NCI-H748 treated with DMSO at 0.1 percent for 48 hours (cell line): ENCODE results near the gene RRBP1.

Experiments used
- DNase-seq: peaks from one replicate; lab custom pipeline; 2025; lab: John Stamatoyannopoulos, UW

RRBP1 gene

DNA sequence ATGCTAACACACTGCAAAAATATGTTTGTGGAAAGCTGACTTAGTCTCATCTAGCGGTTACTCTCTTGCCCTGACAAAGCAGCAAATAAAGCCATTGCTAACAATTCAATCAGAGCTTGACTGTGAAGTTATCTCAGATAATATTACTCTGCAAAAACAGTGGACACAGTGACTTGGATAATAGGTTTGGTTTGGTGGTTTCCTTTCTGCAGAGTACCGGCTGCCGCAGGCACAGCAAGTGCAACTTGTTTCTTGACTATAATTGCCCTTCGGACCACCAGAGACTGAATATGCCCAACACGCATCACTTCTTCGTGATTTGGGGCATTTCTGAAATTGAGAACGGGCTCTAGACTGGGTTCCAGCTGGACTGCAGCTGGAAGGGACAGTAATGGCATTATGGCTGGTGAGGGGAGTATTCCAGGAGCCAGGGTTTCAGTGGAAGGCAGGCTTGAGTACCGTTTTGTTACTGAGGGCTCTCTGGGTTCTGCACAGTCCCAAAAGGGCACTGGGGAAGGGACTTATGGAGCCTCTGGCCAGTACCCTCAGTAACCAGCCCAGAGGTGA, 72.1 kb downstream of the RRBP1 start:
- no peak for DNase-seq

DNA sequence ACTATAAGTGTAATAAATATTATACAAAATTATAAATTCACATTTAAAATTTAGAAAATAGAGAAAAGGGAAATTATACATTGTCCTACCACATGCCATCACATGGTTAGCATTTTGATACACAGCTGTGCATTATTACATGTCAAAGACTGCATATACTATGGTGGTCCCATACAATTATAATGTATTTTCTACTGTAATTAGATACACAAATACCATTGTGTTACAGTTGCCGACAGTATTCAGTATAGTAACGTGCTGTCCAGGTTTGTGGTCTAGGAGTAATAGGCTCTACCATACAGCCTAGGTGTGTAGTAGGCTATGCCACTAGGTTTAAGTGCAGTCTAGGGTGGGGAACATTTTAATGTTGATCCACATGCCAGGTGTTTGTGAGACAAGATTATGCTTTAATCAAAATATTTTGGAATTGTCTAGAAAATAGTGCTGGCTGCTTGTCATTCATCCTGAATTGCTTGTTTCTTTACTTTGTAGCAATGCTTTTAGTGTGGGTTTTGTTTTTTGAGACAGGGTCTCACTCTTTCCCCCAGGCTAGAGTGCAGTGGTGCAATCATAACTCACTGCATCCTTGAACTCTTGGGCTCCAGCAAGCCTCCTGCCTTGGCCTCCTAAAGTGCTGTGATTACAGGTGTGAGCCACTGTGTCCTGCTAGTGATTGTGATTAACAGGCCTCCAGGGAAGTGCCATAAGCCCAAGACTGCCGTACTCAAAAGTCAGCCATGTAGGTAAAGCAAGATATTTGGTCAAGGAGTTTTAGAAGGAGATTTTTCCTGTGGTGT, 73.1 kb downstream of the RRBP1 start:
- DNase-seq: no peak

DNA sequence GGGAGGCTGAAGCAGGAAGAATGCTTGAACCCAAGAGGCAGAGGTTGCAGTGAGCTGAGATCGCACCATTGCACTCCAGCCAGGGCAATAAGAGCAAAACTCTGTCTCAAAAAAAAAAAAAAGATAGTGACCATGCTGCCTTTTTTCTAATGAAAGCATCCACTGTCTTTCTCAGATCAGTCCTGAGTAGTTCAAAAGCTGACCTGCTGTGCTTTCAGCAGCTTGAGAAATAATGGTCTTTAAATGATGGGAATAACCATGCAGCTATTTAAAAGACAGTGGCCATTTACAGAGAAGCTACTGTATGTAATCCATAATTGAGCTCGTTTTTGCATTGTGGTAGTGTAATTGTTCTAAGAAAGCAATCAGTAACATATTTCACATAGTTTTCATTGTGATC, 76.0 kb downstream of the RRBP1 start:
- DNase-seq: no peak

DNA sequence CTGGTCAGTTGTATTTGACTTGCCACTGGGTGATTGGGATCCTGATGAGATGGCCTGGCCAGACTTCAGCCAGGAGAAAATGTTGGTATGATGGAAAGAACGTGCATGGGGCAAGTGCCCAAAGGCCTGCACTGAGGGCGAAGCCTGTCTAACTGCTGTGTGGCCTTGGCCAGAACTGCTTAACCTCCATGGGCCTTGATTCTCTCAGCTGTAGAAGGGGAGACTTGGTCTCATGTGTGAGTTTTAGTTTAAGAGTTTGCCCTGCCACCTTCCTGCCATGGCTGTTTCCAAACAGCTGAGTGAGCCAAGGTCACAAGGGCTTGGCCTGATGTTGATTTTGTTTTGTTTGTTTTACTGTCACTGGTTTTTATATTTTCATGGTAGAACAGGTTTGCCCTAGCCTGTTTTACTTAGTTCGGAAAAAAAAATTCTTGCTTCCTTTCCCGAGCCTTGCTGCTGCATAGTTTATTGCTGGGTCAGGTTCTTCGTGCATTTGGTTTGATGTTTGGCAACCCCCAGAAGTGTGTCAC, 76.8 kb downstream of the RRBP1 start:
- no peak for DNase-seq

DNA sequence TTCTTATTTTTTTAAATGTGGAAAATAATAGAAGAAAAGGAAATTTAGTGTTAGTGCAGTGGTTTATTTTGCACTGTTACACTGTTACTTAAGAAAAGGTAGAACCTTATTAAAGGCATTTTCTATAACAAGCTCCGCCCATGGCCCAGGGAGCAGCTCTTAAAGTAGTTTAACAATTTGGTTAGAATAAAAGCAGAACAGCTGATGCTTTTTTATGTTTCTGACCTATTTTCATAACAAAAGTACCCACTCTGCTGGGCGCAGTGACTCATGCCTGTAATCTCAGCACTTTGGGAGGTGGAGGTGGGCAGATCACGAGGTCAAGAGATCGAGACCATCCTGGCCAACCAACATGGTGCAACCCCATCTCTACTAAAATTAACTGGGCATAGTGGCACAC, 79.5 kb downstream of the RRBP1 start:
- DNase-seq: no peak

DNA sequence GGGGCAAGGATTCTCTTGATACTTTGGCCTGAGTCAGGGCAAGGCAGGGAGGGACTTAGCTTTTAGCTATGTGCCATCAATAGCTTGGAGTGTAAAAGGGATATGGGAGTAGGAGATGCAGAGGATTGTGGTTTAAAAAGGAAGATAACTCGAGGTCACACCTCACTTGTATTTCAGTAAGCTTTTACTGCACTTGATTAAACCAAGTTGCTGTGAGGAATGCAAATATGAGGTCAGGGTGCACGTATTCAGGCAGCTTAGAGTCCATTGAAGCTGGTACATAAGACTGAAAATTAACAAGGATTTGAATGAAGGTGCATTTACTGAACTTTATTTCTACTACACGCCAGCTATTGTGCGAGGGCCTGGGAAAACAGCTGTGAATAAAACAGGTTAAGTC, 80.1 kb downstream of the RRBP1 start:
- no peak for DNase-seq

DNA sequence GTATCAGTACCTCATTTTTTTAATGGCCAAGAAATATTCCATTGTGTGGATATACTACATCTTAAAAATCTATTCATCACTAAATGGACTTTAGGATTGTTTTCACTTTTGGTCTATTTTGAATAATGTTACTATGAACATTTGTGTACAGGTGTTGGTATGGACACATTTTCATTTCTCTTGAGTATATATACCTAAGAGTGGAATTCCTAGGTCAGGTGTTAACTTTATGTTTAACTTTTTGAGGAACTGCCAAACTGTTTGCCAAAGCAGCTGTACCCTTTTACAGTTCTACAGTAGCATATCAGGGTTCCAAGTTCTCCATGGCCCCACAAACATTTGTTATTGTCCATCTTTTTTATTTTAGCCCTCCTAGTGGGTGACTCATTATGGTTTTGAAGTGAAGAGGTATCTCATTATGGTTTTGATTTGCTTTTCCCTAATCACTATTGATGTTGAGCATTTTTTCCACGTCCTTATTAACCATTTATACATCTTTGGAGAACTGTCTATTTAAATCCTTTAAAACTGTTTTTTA, 84.0 kb downstream of the RRBP1 start:
- no peak for DNase-seq

DNA sequence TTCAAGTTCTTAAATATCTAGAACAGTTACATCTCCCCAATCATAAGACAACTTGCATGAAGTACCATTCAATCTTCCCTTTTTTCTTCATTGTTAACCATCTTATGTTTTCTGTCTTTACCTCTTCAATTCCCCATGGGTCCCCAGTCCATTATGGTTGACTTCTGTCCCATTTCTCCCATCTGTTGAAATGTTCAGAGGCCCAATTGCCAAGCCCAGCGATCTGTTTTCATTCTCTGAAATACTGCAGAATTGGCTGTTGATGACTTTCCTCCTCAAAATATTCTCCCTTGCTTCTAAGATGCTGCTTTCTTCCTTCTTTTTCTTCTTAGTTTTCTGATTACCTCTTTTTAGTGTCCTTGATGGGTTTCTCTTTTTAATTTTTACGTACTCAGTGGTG, 86.2 kb downstream of the RRBP1 start:
- no peak for DNase-seq

DNA sequence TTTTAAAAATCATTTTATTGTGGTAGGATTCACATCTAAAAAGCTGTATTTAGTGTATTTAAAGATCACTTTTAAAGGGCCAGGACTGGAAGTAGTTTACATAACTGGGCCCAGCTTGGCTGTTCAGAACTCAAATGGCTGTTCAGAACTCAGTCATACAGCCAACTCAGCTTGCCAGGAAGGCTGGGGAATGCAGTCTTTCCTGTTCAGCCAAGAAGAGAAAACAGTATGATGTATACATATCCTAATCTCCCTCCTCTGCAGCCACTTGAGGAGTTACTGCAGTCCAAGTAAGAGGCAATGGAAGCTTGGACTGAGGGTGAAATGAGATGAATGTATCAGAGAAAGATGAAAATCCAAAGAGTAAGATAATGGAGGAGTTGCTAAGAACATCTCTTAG, 87.6 kb downstream of the RRBP1 start:
- no peak for DNase-seq

DNA sequence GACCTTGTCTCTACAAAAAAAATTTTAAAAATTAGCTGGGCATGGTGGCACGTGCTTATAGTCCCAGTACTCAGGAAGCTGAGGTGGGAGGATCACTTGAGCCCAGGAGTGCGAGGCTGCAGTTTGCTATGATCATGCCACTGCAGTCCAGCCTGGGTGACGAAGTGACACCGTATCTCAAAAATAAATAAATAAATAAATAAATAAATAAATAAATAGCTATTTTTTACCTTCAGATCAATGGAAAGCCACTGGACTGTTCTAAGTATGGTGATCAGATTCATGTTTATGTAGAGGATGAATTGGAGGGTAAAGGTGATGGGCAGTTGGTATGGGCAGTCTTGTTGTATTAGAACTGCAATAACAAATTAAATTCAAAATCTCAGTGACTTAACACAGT, 88.1 kb downstream of the RRBP1 start:
- no peak for DNase-seq

DNA sequence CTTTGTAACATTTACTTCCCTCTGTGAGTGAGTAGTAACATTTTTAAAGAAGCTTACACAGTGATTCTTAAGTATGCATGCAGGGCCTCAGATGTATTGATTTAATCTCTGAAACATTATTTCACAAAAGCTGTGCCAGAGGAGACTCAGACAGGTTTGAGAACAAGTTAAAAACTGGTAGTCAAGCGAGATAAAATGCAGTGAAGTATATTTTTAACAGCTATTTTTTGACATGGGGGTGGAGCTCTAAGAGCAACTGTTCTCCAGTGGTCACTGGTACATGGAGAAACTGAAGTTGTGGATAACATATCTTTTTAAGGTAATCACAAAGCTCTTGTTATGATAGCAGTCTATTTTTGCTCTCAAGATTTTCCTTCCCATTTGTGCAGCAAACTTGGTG, 91.8 kb downstream of the RRBP1 start:
- no peak for DNase-seq

DNA sequence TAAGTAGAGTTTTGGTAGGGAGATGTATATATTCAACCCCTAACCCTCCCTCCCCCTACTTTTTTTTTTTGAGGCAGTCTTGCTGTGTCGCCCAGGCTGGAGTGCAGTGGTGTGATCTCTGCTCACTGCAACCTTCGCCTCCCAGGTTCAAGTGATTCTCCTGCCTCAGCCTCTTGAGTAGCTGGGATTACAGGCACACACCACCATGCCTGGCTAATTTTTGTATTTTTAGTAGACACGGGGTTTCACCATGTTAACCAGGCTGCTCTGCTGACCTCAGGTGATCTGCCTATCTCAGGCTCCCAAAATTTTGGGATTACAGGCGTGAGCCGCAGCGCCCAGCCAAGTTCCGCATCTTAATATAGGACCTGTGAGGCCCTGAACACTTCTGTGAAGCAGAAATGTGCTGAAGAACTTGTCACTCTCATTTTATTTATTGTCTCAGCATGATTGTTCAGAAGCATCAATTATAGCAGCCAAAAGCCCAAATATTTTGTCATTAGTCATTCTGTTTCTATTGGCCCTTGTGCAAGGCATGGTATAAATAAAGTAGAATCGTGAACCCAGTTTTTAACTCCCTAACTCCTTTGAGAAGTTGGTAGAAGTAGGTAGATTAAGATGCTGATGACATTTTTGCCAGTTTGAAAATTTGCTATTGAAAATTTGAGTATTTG, 92.7 kb downstream of the RRBP1 start:
- DNase-seq: no peak

DNA sequence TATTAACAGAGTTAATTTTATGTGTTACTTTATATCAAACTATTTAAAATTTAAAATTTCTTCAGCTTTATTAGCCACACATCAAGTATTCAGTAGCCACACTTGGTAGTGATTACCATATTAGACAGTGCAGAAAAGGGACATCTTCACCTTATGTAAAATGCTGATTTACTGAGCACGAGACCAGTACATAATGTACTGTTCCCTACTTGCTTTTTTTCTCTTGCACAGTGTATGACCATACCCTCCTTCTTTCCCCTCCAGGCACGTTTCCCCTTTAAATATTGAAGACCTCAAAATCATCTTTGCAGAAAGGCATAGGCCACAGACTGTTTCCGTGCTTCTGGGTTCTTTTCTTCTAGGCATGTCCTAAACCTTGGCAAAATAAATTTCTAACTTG, 94.2 kb downstream of the RRBP1 start:
- no peak for DNase-seq

DNA sequence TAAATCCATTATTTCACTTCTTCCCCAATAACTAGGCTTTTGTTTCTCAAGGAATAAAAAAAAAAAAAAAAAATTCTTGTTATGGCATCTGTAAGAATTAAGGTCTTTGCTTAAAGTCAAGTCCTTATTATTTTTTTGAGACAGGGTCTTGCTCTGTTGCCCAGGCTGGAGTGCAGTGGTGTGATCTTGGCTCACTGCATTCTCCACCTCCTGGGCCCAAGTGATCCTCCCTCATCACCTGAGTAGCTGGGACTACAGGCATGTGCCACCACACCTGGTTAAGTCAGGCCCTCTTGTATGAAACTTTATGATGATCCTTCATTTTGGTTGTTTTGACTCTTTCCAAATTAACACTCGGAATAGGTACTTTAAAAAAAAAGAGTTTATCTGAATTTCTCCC, 94.9 kb downstream of the RRBP1 start:
- DNase-seq: no peak

DNA sequence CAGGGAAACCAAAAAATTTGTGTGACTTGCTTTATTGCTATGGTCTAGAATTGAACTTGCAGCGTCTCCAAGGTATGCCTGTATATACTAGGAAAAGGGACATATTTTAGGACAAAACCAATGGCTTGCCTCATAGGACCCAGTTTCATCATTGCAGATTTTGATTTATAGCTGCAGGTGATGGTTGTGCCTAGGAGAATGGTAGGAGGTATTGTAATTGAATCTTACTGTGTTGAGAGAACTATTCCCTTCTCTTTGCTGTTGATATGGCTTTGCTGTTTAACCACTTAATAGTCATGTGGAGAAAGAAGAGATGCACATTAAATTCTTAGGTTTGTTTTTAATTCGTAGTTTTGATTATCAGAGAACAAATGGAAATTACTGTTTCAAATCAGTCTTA, 95.8 kb downstream of the RRBP1 start:
- DNase-seq: no peak

DNA sequence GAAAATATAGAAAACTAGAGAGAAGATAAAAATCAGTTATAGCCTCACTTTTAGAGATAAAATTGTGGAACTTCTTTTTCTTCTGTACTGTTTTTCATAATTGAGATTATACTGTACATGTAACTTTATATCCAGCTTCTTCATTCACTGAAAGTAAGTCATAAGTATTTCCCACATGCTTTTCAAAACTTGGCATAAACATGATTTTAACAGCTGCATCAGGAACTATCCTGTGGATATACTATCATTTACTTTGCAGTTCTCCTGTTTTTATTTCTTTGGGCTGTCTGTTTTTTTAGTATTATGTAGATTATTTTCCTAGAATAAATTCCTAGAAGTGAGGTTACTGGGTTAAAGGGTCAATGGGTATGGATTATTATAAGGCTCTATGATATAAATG, 97.4 kb downstream of the RRBP1 start:
- DNase-seq: no peak

DNA sequence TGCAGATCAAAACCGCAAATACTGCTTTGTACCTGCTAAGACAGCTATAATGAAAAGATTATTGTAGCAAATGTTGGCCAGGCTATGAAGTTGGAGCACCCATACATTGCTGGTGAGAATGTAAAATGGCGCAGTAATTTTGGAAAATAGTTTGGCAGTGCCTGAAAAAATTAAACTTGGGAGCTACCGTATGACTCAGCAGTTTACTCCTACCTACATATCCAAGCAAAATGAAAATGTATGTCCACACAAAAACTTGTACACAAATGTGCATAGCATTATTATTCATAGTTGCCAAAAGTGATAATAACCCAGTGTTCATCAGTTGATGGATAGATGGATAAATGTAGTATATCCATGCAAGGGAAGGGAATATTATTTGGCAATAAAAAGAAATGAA, 98.9 kb downstream of the RRBP1 start:
- DNase-seq: no peak

DNA sequence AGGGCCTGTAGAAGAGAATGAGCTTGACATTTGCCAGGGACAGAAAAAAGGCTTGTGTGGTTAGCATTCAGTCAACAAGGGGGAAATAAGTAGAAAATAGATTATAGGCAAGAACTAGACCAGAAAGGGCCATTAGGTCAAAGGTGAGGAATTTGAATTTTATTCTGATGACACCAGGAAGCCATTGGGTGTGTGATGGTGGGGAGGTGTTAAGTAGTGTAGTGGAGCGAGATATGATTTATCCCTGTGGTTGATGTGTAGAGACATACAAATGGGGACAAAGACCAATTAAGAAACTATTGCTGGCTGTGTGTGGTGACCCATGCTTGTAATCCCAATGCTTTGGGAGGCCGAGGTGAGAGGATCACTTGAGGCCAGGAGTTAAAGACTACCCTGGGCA, 101.1 kb downstream of the RRBP1 start:
- no peak for DNase-seq

DNA sequence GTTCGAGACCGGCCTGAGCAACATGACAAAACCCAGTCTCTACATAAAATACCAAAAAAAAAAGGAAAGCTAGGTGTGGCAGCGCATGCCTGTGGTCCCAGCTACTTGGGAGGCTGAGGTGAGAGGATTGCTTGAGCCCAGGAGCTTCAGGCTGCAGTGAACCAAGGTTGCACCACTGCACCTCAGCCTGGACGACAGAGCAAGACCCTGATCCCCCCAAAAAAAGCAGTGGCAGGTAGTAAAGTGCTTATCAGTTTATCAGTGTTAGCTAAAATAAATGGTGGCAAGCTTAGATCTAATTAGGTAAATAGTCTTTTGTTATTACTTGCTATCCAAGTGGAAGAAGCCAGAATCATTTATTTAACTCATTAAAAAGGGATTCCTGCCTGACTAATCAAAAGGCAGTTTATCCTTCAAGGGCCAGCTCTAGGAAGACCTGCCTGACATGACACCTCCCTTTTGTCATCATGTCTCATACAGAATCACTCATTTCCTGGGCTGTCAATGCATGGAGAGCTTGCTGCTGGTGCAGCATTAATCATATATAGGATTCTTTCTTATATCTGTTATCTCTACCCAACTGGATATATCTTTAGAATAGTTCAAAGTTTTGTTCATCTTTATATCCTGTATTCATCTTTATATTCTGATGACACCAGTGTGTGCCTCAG, 102.5 kb downstream of the RRBP1 start:
- no peak for DNase-seq

DNA sequence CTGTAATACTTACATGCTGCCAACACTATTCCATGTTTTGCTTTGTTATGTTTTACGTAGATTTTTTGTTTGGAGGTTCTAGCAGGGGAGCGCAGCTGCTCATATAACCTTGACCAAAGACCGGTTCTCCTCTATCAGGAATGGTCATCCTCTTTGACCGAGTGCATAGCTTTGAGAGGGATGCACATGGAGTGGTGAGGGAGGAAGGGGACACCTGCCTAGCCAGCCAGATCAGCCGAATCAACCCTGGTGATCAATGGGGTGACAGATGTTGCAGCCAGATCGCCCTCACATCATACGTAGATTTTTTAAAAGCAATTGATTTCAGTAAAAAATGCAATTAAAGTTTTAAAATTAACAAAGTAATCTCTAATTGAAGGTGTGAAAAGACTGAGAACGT, 105.8 kb downstream of the RRBP1 start:
- no peak for DNase-seq

DNA sequence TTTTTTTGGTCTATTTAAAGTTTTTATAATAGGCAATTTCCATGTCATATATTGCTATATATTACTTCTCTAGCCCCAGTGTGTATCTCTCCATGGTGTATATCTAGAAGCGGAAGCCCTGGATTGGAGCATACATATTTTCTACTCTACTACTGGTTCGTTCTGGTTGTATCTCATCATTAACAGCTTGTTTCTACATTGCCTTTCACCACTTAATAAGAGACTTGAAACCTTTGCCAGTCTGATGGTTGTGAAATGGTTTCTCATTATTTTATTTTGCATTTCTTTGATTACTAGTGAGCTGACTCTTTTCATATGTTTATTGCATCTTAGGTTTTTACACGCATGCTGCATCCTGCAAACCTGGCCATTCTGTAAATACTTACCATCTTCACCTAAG, 108.6 kb downstream of the RRBP1 start:
- no peak for DNase-seq

DNA sequence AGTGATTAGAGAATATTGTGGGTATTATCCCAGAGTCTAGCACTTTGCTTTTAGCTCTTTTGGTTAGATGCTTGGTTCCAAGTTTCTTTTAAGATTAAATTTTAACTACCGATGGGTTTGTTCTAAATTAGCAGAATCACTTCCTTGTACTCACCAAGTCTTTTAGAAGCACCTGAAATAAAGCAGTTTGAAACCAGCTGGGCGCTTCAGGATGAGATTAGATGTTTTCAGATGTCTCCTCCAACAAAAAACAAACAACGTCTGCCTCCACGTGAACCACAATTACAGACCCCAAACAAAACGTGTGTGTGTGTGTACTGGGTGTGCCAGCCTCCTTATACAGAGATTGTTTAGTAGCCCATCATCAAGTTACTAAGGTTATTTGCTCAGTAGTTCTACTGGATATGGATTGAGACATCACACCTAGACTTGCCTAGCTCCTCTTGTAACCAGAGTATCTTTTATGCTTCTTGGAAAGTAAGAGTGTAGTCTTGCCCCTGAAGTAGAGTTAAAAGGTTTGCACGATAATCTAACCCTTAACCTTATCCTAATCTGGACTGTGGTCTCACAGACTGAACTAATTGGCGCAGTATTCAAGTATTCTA, 109.9 kb downstream of the RRBP1 start:
- DNase-seq: peak; percentile 94
